NCI-H1930 (cell line): ENCODE data around the gene SLC39A9.

Experiments
- DNase-seq, 2 experiments: peaks; one replicate each; lab custom pipeline; 2025; lab: John Stamatoyannopoulos, UW

The SLC39A9 gene, protein sequence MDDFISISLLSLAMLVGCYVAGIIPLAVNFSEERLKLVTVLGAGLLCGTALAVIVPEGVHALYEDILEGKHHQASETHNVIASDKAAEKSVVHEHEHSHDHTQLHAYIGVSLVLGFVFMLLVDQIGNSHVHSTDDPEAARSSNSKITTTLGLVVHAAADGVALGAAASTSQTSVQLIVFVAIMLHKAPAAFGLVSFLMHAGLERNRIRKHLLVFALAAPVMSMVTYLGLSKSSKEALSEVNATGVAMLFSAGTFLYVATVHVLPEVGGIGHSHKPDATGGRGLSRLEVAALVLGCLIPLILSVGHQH

DNA sequence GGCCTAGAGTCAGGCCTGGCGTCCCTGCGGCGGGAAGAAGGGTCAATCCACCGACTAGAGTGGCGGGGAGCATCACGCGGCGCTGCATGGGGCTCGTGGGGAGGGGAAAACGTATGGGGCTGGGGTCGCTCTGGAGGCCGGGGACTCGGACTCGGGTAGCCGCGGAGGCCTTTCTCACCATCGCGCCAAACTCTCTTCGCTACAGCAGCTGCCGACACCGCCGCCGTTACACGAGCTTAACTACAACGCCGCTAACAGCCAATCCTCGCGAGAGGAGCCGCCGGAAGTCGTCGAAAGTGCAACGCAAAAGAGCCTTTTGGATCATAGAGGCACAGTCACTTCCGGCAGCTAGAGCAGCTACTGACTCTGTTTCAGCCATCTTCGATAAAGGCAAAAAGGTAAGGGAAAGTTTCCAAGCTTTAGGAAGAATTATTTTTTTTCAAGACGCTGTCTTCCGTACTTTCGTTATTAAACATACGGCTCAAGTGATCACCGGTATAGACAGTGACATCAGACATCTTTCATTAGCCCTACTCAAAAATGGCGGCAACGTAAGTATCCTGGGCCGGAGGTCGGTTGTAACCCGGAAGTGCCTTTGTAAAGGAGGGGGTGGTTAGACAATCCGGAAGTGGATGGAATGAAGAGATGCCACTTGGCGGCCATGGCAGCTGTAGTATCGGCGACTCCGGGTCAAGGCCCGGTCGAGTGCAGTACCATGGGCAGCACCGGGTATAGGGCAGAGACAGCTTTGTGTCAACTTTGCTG, at the start of gene SLC39A9, which contains the start of gene ERH:
TSS of gene SLC39A9 (plus strand) at position 640 of the 765 bp plus-strand sequence. CDS start 678 bp downstream, outside the sequence.
TSS of gene ERH (minus strand) at position 247 of the 765 bp plus-strand sequence. CDS start at position 181, 66 bp downstream.
- peak; percentile 93 to 94 for DNase-seq

DNA sequence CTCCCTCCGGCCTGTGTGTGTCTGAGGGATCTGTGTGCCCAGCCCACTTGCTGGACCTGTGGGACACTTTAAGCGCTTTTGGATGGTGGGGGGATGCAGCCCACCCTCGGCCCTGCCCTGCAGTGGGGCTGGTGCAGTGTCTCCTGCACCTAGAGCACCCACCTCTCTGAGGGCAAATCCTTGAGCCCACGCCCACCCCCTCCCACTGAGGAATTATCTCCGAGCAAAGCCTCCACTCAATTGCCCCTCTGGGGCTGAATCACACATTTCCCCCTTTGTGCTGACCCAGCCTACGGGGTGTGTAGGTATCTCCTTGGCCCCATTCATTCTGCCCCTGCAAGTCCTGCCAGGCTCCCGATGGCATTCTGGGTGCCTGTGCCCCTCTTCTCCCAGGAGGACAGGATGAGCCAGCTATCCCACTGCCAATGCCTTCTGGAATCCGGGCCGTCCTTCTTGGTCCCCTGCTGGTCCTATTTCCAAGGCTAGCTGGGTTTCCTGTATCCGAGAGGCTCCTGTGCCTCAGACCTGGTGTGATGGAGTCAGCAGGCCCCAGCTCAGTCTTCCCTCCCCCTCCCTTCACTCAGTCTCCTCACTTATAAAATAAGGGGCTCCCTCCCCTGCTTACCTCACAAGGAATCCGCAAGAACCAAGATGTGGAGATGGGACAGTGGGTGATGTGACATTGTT, 49.3 kb upstream of the SLC39A9 start:
- no peak for DNase-seq

DNA sequence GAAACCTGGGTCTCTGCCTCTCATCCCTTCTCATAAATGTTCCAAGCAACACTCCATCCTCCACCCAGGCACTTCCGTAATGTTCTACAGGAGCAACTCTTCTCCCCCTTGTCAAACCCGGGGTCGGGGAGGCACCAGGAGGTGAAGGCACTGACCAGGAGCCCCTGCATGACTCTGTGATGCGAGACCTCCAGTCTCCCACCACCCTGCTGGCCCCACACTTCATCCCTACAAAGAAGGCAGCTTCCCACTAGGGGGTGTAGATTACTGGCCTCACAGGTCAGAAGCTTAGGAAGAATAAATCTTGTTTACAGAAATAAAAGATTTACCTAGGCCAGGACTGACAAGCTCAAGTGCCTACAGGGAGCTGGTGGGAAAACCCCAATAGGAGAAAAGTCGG, 47.6 kb upstream of the SLC39A9 start:
- DNase-seq = no peak

DNA sequence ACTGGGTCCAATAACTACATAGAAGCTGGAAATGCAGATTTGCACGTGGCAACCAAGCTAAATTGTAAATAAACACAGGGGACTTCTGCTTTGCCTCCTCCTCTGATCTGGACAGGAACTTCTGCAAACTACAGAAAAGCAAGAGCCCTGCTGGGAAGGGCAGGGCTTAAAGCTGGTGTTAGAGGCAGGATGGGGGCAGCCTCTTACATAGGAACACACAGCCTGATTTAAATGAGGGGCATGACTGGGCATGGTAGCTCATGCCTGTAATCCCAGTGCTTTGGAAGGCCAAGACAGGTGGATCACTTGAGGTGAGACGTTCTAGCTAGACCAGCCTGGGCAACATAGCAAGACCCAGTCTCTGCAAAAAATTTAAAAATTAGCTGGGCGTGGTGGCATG, 47.1 kb upstream of the SLC39A9 start:
- no peak for DNase-seq

DNA sequence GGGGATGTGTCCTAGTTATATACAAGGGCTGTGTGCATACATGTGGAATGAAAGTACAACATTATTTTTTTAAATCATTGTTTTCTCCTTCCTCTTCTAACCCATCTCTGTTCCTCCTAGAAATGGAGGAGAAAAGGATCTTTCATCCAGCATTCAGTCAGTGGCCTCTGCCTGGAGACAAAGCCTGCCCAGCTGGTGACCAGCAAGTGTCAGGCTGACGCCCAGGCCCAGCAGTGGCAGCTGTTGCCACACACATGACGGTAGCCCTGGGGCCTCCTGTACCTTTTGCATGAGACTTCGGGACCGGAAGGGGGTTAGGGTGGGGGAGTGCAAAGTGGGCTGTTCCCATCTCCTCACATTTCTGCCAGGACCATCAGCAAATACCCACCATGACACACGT, 46.6 kb upstream of the SLC39A9 start:
- no peak for DNase-seq

DNA sequence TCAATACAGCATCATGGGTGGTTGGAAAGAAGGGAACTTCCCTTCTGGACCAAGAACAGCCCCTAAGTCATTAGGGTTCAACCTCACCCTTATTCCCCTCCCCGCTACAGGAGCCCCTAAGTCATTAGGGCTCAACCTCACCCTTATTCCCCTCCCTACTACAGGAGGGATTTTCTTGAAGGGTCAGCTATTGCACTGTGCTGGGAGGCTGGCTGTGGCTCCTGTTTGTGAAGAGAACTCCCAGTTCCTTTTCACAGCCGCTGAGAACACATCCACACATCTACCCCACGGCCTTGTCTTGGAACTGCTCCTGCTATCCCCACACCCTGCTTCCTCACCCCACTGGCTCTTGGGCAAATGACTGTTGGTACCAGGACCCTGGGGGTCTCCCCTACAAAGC, 45.3 kb upstream of the SLC39A9 start:
- no peak for DNase-seq

DNA sequence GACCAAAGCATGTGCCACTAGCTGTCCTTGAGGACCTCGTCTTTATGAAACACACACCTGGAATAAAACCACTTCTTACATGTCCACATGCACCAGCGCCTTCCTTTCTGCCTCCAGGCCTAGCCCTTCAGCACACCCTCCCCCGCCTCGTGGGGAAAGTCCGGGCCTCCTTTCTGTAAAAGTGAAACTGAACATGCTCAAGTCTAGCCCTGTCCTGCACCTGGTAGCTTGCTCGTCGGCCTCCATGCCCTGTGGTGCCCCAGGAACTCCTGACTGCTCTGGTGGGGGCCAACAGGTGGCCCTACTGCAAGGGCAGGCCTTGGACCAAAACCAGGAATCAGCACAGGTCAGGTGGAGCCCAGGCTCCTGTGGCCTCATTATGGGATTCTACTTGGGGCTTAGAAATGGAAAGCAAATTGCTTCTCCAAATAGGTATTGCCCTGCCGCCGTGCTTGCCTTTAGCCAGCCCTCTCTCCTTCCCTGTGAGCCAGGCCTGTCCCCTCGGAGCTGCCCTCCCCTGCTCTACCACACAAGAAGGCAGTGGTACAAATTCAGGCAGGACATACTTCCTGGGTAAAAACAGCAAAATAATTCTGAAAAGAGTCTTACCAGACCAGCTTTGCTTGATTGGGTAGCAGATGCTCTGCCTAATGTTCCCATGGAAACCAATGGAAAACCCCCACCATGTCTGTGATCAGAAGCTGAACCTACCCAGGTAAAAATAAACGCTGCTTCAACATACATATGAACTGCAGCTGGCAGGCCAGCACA, 43.9 kb upstream of the SLC39A9 start:
- no peak for DNase-seq

DNA sequence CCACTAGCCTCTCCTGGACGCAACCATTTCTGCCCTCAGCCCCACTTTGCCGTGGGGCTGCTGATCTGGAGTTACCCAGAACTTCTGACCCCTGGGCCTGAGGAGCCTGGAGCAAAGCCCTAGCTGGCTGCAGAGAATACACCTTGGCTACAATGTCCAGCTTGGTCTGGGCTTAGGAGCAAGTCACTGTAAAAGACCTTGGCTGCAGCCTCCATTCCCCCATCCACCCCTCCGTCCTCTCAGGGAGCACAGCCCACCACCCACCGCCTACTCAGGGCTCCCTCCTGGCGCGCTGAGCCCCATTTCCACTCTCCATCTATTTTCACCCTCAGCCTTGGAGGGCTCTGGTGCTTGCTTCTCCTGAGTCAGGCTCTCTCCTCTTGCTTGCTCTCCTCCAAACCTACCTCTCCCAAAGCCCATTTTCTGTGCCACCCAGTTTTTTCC, 43.3 kb upstream of the SLC39A9 start:
- no peak for DNase-seq

DNA sequence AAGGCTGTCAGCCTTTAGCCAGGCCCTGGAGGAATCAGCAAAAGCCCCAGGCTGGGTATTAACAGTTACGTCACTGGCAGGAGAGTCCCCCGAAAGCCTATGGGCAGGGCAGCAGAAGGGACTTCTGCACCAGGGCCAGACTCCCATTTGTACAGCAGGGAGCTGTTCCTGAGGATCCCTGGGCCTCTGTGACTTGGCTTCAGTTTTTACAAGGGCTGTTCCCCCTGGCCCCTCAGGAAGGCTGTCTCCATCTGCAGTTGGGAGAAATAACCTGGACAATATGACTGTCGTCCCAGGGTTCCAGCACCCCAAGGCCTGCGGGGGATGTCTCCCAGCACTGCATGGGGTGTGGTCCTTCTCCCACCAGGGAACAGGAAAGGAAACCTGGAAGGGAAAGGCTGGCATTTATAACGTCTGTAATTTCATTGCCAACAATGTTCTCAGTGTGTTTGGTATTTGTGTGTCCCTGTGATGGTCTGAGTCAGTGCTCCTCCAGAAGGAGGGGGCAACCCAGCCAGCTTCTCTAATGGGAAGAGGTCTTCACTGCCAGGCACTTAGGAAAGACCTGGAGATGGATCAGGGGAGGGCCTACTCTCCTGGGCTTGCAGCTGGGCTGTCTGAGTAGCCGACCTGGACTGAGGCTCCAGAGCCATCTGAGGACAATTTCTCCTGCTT, 42.7 kb upstream of the SLC39A9 start:
- no peak for DNase-seq

DNA sequence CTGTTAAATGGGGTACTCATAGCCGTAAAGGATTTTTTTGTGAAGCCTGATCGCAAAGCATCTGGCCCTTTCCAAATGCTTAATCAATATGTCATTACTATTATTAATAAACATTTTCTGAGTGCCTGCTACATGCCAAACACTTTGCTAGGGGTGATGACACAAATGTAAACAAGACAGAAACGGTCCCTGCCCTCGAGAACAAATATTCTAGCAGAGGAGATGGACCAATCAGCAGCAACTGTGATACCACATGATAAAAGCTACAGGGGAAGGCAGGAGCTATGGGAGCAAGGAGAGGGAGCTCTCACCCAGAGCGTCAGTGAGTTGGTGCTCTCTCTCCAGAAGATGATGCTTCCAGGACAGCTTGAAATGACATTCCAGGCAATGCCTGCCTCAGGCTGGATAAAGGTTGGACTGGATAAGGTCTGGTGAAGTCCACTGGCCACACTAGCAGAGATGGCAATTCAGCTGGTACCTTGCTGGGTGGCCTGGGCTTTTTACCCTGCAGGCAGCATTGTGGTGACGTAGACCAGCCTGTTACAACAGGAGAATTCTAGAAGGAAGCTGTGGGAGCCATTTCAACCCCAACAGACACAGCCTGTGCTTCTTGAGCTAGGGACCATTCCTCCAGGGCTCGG, 41.5 kb upstream of the SLC39A9 start:
- DNase-seq = no peak

DNA sequence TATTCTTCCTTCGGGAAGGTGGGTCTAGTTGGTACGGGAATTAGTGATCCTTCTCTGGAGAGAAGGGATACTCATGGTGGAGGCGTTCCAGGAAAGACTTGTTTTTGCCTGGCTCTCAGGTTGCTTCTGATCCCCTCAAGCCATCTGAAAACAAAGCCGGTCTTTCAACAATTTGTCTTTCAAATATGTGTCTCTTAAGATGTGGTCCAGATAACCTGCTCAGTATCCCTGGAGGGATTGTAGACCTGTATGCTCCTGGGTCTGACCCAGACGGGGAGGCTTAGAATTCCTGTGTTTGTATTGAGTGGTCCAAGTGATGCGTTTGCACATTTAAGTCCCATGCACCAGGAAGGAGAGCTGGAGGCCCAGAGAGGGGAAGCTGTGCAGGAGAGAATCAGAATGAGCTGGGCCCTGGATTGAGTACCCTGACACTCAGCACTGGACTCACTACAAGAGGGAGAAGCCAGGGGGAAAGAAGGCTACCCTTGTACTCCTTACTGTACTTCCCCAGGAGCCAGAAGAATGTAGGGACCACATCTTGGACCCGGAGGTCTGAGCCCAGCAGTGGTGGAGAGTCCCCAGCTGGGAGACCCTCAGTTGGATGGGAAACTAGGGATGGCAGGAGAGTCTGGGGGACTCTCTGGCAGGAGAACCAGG, 40.8 kb upstream of the SLC39A9 start:
- DNase-seq = no peak

DNA sequence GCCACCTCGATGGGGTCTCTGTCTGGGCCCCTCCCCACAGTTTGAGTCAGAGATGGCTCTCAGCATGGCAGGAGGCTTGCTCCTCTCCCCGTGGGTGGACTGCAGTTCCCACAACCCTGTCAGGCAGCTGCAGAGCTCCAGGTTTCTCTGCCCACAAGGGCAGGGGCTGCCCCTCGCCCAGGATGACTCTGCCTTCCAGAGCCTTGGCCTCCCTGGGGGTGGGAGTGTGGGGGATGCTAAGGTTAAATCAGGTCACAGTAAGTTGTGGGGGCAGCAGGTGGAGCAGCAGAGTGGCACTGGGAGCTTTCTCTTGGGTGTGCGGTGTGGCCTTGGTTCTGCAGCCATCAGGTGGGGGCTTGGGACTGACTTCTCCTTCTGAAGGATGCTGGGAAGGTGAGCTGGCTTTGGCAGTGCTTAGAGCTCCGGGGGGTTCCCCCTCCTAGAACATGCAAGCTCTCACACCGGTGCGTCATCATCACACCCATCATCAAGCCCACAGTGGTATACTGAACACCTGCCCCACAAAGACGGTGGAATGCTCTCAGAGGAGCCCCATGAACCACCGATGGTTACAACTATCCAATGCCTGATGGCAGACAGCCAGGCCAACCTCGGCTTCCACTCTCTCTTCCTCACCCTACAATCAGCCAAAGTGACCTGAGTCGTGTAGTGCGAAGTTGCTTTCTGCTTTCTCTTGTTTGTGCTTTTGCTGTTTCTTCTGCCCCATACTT, 40.1 kb upstream of the SLC39A9 start:
- no peak for DNase-seq

DNA sequence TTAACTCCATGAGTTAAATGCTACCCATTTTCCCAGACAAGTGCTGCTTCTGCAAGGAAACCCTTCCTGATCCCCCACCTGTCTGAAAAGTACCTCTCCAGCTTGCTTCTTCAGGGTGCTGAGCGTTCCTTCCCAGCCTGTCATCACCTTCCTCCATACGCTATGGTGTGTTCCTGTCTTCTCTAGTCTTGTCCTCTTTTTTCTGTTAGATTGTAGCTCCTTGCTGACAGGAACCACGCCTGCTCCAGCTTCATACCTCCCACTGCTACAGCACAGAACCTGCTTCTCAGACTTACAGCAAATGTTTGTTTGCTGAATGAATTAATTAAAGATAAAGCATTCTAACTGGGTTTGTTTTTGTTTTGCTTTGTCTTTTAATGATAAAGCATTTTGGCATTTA, 39.5 kb upstream of the SLC39A9 start:
- no peak for DNase-seq

DNA sequence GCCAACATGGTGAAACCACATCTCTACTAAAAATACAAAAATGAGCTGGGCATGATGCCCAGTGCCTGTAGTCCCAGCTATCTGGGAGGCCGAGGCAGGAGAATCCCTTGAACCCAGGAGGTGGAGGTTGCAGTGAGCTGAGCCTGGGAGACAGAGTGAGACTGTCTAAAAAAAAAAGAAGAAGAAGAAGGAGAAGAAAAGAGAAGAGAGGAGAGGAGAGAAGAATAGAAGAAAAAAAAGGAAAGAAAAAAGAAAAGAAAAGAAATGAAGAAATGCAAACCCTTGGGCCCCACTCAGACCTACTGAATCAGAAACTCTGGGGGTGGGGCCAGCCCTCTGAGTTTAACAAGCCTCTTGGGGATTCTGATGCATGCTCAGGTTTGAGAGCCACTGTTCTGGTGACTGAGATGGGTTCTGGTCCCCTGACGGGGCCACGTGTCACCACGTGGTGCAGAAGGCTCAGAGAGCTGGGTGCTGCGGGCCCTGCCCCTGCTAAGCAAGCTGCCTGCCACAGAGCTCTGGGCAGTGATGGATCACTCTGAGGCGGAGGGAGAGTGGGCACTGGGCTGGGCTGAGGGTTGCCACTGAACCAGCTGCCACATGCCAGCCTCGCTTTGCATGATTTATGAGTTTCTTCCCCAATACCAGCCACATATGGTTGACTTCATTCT, 37.9 kb upstream of the SLC39A9 start:
- DNase-seq = no peak

DNA sequence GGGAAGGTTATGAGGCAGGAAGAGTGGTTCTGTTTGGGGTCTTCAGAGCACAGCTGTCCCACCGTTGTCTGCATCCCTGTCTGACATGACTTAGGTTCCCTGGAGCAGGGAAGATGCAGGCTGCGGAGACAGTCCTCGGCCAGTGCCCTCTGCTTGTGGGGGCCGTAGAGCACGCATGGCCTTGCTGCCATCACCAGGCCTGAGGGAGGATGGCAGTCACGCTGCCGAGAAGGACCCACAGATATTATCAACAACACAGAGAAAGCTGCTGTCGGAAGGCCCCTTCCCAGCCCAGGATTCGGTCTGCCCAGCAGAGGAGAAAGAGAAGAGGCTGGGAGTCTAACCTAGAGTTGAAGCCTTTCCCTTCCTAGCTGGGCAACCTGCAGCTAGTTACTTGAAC, 35.4 kb upstream of the SLC39A9 start:
- no peak for DNase-seq

DNA sequence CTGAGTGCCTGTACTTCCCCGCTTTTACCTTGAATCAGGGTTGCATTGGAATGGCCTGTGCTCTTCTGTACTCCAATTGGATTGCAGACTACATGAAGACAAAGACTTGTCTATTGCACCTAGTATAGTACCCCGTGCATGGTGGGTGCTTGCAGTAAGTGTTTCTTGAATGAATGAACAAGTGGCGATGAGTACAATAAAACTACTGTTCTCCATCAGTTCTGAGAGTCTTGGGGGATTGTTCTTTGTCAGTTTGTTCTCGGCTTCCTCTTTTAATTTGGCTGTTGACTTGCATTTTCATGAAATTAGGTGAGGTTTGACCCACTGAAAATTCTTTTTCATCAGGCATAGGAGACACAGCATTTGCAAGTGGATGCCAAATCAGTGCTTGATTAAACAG, 34.5 kb upstream of the SLC39A9 start:
- no peak for DNase-seq

DNA sequence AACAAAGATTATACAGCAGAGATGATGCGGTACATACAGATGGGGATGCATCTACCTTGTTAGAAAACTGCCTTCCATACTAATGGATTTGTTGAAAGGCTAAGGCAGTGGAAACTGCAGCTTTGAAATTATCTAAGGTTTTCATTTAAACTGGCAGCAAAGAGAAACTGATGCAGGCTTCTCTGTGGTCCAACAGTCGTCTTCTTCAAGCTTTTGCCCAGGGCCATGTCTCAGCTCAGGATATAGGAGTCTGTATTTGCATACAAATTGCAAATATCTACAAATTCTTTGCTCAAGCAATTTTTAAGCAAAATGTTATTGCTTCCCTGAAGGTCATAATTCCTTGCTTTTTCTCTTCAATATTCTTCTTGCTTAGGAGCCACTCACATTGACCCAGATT, 34.1 kb upstream of the SLC39A9 start:
- no peak for DNase-seq

DNA sequence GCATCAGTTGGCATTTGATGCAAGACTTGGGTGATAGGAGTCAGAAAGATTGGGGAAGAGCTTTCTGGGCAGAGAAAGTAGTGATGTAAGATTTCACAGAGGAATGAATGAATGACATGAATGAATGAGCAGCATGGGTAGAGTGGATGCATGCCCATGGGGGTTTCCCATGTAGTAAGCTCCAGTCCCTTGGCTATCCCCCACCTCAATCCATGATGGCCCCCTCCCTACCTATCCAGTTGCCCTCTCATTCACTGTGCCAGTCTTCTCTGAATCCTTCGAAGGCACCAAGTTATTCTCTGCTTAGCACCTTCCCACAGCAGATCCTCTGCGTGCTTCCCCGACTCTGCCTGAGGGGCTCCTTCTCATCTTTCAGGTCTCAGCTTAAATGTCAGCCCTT, 32.4 kb upstream of the SLC39A9 start:
- no peak for DNase-seq

DNA sequence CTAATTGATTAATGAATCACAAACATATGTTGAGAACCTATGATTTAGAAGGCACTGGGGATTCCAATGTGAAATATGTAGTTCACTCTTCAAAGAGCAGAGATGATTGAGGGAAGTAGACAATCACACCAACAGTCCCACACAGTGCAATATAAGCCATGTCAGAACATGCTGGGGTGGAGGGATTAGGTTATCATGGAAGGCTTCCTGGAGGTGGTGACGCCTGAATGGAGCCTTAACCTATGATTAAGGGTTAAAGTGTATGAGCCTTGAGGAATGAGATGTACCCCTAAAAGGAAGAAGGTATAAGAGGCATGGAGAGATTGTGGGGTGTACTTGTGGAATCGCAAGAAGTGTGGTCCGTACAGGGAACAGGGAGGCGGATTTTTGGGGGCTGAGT, 31.7 kb upstream of the SLC39A9 start:
- DNase-seq = no peak
